ENCODE results near the gene ZBTB8B.

DNA sequence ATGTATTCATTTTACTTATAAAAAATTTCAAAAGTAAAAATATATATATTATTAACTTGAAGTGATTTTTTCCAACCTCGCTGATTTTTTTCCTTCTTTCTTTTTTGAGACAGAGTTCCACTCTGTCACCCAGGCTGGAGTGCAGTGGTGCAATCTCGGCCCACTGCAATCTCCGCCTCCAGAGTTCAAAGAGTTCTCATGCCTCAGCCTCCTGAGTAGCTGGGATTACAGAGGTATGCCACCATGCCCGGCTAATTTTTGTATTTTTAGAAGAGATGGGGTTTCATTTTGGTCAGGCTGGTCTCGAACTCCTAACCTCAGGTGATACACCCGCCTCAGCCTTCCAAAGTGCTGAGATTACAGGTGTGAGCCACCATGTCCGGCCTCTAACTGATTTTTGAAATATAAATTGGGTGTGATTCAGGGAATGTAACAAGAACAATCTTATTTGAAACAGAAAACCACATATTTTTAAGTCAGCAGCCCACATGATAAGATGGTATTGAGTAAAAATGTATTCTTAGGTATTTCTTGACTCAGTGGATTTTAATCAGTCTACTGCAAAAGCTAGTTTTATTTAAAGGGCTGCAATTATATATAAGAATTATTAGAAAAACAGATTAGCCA lies 30.0 kb downstream of the ZBTB8B start:
- no peak for TF ChIP-seq EZH2 (IDR thresholded peaks at IDR 0.05; ENCODE audit: insufficient read depth, poor library complexity, severe bottlenecking)
- no peak for TF ChIP-seq EZH2phosphoT487 (IDR thresholded peaks at IDR 0.05; ENCODE audit: insufficient read depth, low read depth)
